SJSA1 (cell line): ENCODE measurements around the gene CEP63. TPM values are rescaled to one million over a fixed set of nuclear protein-coding genes. Genes with fewer than 3 reads are reported as not detected.

Source experiments
- DNase-seq, 2 experiments: peaks; one replicate each; pipeline ENCODE4 v3.0.0-alpha.2; 2015 to 2020; ENCODE audit warnings: low spot score in 2 of 2, low read depth in 1 of 2
- H3K27ac ChIP-seq: fragments of 250-450 bp; sonication (Bioruptor Pico); 2 replicates; pipeline ENCODE4 v1.5.1; 2020; ENCODE audit warnings: mild to moderate bottlenecking, moderate library complexity
- H3K27me3 ChIP-seq: fragments of 250-450 bp; sonication (Bioruptor Pico); replicated peaks from 2 replicates; pipeline ENCODE4 v1.5.1; 2020; ENCODE audit warnings: mild to moderate bottlenecking, moderate library complexity
- H3K36me3 ChIP-seq: fragments of 250-450 bp; sonication (Bioruptor Pico); 2 replicates; pipeline ENCODE4 v1.5.1; 2020; ENCODE audit warnings: mild to moderate bottlenecking
- H3K4me1 ChIP-seq: fragments of 250-450 bp; sonication (Bioruptor Pico); replicated peaks from 2 replicates; pipeline ENCODE4 v1.6.1; 2021; ENCODE audit warnings: mild to moderate bottlenecking
- H3K4me3 ChIP-seq: fragments of 250-450 bp; sonication (Bioruptor Pico); 2 replicates; pipeline ENCODE4 v1.5.1; 2020; ENCODE audit warnings: mild to moderate bottlenecking
- H3K9me3 ChIP-seq: fragments of 250-450 bp; sonication (Bioruptor Pico); replicated peaks from 2 replicates; pipeline ENCODE4 v1.5.1; 2020; ENCODE audit warnings: mild to moderate bottlenecking
- total RNA-seq: library from RNA; depleted of rRNA; stranded (reverse); fragments of >200 nt; shearing (Covaris generic); gene quantifications from 2 replicates; pipeline ENCODE4 v1.2.3, GENCODE V29; 2014

CEP63 gene
- total RNA-seq, 1 experiment from 2014 or later, result 18.8 TPM

DNA sequence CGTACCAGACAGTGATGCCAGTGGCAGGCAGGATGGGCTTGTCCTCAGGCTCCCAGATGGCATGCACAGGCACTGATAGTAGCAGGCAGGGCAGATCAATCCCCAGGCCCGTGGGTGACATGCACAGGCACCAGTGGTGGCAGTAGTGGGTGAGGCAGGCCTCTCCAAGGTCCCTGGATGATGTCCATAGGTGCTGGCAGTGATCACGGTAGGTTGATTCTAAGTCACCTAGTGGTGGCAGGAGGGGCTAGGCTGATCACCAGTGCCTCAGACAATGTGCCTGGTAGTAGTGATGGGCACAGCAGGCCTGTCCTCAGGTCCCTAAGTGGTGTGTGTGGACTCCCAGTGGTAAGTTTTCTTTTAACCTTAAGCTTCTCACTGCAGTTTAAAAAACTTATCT is 19.6 kb downstream of the CEP63 start:
- Histone ChIP-seq H3K4me3 (no peak overlapping the region), H3K36me3 (peaks cover 3% of the 10 kb centered on the region)
- DNase-seq, result no peak

DNA sequence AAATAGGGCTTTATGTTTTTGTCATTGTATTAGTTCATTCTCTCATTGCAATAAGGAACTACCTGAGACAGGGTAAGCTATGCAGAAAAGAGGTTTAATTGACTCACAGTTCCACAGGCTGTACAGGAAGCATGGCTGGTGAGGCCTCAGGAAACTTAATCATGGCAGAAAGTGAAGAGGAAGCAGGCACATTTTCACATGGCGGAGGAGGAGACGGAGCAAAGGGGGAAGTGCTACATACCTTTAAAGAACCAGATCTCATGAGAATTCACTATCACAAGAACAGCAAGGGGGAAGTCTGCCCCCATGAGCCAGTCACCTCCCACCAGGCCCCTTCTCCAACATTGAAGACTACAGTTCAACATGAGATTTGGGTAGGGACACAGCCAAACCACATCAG is 25.6 kb downstream of the CEP63 start:
- DNase-seq, result no peak
- H3K36me3 ChIP-seq, result peaks cover 14% of the 10 kb centered on the region
- no peak overlapping the region for H3K27ac ChIP-seq
- H3K4me1 ChIP-seq, result no peaks in the 10 kb centered on the region
- no peaks in the 10 kb centered on the region for H3K9me3 ChIP-seq
- no peaks in the 10 kb centered on the region for H3K27me3 ChIP-seq
- no peak overlapping the region for H3K4me3 ChIP-seq

More for the DNA sequence above, 19.6 kb downstream of the CEP63 start:
- no peak overlapping the region for H3K27ac ChIP-seq
- no peaks in the 10 kb centered on the region for H3K27me3 ChIP-seq
- H3K4me1 ChIP-seq, result no peaks in the 10 kb centered on the region
- H3K9me3 ChIP-seq, result no peaks in the 10 kb centered on the region; the same call in 1 of the 2 replicates

DNA sequence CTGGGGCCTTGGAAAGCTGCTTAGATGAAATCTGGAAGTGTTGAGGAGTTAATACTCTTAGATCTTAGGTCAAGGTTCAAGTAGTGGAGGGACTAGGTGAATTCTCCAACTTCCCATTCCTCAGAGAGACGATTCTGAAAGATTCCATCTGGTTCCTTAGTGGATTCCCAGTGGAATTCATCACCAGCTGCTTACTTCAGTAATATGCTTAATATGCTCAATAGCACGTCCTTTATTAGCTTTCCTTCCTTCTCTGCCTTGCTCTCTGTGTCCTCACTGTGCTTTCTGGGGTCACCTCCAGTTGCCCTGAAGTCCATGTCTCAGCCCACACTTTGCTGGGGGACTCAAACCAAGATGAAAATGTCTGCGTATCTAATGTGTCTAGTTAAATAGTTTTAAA is 31.0 kb downstream of the CEP63 start:
- H3K27me3 ChIP-seq, result no peaks in the 10 kb centered on the region
- no peak overlapping the region for H3K27ac ChIP-seq
- H3K4me3 ChIP-seq, result no peak overlapping the region
- peaks cover 4% of the 10 kb centered on the region for H3K36me3 ChIP-seq
- no peaks in the 10 kb centered on the region for H3K4me1 ChIP-seq
- DNase-seq, result no peak
- H3K9me3 ChIP-seq, result no peaks in the 10 kb centered on the region

DNA sequence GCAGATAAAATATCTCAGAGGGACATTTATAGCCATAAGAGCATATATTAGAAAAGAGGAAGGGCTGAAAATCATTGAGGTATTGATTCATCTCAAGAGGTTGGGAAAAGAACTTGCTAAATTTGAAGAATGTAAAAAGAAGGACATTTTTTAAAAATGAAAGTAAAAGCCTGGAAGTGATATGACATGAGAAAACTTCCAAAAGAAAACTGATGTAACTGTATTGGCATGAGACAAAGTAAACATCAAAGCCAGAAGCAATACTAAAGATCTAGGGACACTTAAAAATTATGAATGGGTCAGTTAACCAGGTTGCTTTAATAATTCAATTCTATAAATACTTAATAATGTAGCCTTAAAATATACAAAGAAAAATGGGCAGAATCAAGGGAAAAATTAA is 31.9 kb downstream of the CEP63 start:
- DNase-seq, result no peak
- Histone ChIP-seq H3K27ac (peak overlapping the region; percentile 20; the same call in 1 of the 2 replicates), H3K4me3 (no peak overlapping the region), H3K36me3 (no peaks in the 10 kb centered on the region), H3K9me3 (no peaks in the 10 kb centered on the region), H3K4me1 (no peaks in the 10 kb centered on the region), H3K27me3 (no peaks in the 10 kb centered on the region)

DNA sequence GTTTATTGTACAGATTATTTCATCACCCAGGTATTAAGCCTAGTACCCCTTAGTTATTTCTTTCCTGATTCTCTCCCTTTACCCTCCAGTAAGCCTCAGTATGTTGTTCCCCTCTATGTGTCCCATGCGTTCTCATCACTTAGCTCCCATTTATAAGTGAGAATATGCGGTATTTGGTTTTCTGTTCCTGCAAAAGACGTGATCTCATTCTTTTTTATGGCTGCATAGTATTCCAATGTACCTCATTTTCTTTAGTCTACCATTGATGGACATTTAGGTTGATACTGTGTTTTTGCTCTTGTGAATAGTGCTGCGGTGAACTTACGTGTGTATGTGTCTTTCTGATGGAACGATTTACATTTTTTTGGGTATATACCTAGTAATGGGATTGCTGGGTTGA is 36.7 kb downstream of the CEP63 start:
- peaks cover 6% of the 10 kb centered on the region; the same call in 1 of the 2 replicates for H3K9me3 ChIP-seq
- H3K27me3 ChIP-seq, result no peaks in the 10 kb centered on the region
- H3K4me1 ChIP-seq, result no peaks in the 10 kb centered on the region
- H3K36me3 ChIP-seq, result no peaks in the 10 kb centered on the region
- H3K27ac ChIP-seq, result no peak overlapping the region
- H3K4me3 ChIP-seq, result no peak overlapping the region
- no peak for DNase-seq

DNA sequence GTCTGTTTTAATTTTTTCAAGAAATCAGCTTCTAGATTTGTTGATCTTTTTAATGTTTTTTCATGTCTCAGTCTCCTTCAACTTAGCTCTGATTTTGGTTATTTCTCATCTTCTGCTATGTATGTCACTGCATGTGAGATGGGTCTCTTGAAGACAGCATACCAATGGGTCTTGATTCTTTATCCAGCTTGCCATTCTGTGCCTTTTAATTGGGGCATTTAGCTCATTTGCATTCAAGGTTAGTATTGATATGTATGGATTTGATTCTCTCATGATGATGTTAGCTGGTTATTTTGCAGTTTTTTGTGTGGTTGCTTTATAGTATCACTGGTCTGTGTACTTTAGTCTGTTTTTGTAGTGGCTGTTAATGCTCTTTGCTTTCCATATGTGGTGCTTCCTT is 39.4 kb downstream of the CEP63 start:
- H3K4me1 ChIP-seq, result no peaks in the 10 kb centered on the region
- H3K36me3 ChIP-seq, result no peaks in the 10 kb centered on the region
- no peak overlapping the region for H3K27ac ChIP-seq
- no peak overlapping the region for H3K4me3 ChIP-seq
- H3K9me3 ChIP-seq, result peaks cover 6% of the 10 kb centered on the region; the same call in 1 of the 2 replicates
- DNase-seq, result no peak
- no peaks in the 10 kb centered on the region for H3K27me3 ChIP-seq

DNA sequence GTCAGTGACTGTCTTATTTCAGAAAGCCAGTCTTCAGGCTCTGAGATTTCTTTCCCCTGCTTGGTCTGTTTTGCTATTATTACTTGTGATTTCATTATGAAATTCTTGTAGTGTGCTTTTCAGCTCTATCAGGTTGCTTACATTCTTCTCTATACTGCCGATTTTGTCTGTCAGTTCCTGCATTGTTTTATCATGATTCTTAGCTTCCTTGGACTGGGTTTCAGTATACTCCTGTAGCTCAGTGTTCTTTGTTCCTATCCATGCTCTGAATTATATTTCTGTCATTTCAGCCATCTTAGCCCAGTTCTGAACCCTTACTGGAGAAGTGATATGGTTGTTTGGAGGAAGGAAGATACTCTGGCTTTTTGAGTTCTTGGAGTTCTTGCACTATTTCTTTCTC is 40.5 kb downstream of the CEP63 start:
- H3K27ac ChIP-seq, result no peak overlapping the region
- H3K36me3 ChIP-seq, result no peaks in the 10 kb centered on the region
- H3K4me1 ChIP-seq, result no peaks in the 10 kb centered on the region
- H3K9me3 ChIP-seq, result peaks cover 6% of the 10 kb centered on the region; the same call in 1 of the 2 replicates
- H3K4me3 ChIP-seq, result no peak overlapping the region
- DNase-seq, result no peak
- no peaks in the 10 kb centered on the region for H3K27me3 ChIP-seq

DNA sequence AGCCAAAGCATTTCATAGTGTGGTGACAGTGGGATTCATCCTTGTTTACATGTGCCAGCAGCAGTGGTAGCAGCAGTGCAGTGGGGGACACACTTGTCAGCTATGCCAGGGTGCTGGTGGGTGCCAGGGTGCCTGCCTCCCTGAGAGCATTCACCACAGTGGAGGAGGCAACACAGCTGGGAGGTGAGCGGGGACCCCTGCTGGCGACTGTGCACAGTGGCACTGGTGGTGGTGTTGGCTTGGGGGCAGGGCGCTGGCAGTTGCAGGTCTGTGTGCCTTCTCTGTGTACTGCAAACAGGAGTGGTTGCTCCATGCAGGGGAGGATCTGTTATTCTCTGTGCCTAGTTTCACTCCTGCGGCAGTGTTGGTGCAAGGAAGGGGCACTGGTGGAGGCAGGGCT is 41.2 kb downstream of the CEP63 start:
- Histone ChIP-seq H3K27ac (no peak overlapping the region), H3K4me3 (no peak overlapping the region), H3K4me1 (no peaks in the 10 kb centered on the region), H3K27me3 (no peaks in the 10 kb centered on the region), H3K36me3 (no peaks in the 10 kb centered on the region), H3K9me3 (peaks cover 6% of the 10 kb centered on the region; the same call in 1 of the 2 replicates)
- peak in 1 of 2 experiments; percentile 42 for DNase-seq

DNA sequence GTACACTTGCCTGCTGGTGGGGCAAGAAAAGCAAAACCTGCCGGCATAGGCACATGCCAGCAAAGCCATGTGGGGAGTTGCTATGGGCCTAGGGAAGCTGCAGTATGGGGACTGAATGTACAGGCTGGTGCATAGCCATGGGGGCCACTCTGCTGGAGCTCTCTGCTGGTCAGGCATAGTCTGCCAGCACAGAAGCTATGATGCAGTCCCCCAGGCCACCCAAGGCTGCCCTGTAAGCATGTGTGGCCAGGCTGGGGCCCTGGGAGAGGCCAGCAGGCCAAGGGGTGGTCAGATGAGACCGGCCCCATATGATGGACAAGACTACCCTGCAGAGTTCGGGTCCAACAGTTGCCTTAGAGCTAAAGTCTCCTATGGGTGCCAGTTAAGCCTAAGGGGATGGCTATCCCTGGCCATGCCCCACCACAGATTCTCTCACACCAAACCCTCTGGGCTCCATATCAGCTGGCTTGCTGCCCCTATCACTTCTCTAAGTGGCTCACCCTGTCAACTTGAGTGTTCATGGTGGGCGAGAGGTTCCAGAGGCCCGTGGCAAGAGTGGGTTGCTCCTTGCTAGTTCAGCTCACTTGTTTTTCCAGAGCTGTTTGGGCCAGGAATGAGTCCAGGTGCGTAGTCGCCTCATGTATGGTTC is 41.8 kb downstream of the CEP63 start:
- Histone ChIP-seq H3K9me3 (peaks cover 6% of the 10 kb centered on the region; the same call in 1 of the 2 replicates), H3K4me1 (no peaks in the 10 kb centered on the region), H3K36me3 (no peaks in the 10 kb centered on the region), H3K27ac (no peak overlapping the region), H3K27me3 (no peaks in the 10 kb centered on the region), H3K4me3 (no peak overlapping the region)
- no peak for DNase-seq

DNA sequence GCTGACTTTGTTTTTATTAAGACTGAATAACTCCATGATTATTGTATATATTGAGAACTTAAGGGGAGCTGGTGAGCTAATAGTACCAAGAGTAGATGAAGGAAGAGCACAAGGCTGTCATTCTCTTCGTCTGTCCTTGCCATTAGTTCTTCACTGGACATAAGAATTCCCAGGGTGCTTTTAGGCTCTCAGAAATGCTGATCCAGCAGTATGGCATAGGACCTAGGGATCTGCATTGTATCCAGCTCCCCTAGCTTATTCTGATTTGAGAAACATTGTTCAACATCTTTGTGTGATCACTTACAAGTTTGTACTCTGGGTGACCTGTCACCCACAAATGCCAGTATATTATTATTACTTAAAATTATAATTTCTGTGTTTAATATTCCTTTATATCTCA is 47.6 kb downstream of the CEP63 start:
- no peaks in the 10 kb centered on the region for H3K27me3 ChIP-seq
- H3K27ac ChIP-seq, result no peak overlapping the region
- no peak for DNase-seq
- H3K9me3 ChIP-seq, result no peaks in the 10 kb centered on the region
- no peaks in the 10 kb centered on the region for H3K4me1 ChIP-seq
- H3K4me3 ChIP-seq, result no peak overlapping the region
- peaks cover 12% of the 10 kb centered on the region for H3K36me3 ChIP-seq

DNA sequence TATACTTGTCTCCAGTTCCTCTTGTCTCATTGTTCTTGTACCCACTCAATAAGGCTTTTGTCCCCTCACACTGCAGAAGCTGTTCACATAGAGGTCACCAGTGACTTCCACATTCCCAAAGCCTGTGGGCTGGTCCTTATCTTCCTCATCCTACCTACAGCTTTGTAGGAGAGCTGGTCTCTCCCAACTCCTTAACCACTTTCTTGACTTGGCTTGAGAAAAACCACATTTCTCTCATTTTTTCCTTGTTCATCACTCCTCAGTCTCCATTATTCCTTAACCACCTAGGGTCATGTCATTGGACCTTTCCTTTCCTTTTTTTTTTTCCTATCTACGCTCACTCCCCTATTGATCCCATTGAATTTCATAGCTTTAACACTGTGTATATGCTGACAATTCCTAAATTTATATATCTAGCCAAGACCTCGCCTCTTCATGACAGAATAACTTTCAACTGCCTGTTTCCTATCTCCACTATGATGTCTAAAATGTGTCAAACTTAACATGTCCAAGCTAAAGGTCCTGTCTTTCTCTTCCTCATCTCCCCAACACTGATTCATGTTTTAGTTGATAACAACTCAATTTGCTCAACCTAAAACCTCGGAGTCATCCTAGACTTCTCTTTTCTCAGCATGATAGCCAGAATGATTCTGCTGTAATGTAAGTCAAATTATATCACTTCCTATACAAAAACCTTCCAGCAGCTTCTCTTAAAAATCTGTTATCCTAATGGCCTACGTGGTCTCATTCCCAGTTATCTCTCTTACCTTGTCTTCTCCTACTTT is 49.5 kb downstream of the CEP63 start:
- Histone ChIP-seq H3K27me3 (no peaks in the 10 kb centered on the region), H3K4me3 (no peak overlapping the region), H3K9me3 (no peaks in the 10 kb centered on the region), H3K36me3 (peaks cover 12% of the 10 kb centered on the region), H3K4me1 (no peaks in the 10 kb centered on the region), H3K27ac (no peak overlapping the region)
- no peak for DNase-seq

DNA sequence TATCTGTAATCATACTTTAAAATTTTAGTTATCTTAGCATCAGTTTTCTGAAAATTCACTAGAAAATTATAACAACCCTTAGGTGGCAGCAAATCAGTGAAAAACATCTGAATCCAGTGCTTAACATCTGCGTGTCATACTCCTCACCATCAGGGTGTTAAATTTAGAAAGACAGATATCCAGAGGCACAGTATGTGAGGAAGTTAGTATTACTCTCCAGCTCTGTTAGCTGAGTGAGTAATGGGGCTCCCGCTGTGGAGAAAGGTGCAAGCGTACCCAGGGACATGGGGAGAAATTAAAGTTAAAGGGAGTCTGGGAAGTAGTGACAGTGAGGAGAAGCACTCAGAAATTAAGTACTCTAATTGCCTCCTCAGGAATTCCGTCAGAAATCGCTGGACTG is 50.9 kb downstream of the CEP63 start:
- H3K4me3 ChIP-seq, result no peak overlapping the region
- H3K4me1 ChIP-seq, result no peaks in the 10 kb centered on the region
- H3K36me3 ChIP-seq, result peaks cover 12% of the 10 kb centered on the region
- no peaks in the 10 kb centered on the region for H3K9me3 ChIP-seq
- H3K27me3 ChIP-seq, result no peaks in the 10 kb centered on the region
- DNase-seq, result no peak
- H3K27ac ChIP-seq, result no peak overlapping the region

DNA sequence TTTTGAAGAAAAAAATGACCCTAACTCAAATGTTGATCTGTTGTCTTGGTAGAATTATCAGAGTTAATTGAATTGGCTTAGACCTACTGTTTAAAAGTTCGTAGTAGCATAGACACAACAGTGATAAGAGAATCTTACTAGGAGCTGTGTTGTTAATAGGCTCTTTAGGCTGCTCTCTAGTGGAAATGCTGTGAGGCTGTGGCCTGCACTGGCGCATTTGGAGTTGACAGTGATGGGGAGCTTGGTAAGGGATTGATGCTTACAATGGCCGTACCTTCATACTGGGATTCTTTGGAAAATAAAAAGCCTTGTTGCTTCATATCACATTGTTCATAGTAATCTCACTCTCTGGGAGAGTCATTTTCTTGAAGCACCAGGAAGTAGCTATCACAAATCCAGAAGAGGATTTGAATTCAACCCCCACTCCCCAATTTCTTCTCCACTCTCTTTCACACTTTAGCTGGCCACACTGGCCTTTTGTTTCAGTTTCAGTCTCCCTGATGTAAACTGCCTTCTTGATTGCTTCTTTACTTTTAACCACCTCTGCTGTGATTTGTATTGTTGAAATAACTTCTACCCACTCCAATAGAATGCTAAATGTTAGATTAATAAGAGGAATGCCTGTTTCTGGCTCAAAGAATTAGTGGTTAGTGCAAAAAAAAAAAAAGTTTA is 56.6 kb downstream of the CEP63 start:
- Histone ChIP-seq H3K9me3 (no peaks in the 10 kb centered on the region), H3K36me3 (peaks cover 13% of the 10 kb centered on the region), H3K4me3 (no peak overlapping the region), H3K27ac (no peak overlapping the region), H3K4me1 (no peaks in the 10 kb centered on the region), H3K27me3 (no peaks in the 10 kb centered on the region)
- DNase-seq, result no peak

DNA sequence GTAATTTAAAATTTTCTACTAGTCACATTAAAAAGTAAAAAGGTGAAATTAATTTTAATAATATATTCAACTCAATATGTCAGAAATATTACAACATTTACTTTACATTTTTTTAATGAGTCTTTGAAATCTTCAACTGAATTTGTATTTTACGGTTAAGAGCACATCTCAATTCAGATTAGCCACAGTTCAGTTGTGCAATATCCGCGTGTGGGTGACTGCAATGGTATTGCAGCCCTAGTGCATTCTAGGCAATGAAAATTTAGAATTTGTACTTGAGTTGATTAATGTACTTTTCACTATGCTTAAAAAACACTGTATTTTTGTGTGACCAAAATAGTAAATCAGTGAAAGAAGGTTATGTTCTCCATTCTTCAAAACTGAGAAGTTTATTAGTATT is 57.3 kb downstream of the CEP63 start:
- no peak overlapping the region for H3K27ac ChIP-seq
- no peak for DNase-seq

More for the DNA sequence above, 57.3 kb downstream of the CEP63 start:
- Histone ChIP-seq H3K4me1 (no peaks in the 10 kb centered on the region), H3K4me3 (no peak overlapping the region), H3K9me3 (no peaks in the 10 kb centered on the region), H3K36me3 (peaks cover 8% of the 10 kb centered on the region; the same call in 1 of the 2 replicates), H3K27me3 (no peaks in the 10 kb centered on the region)
